Fibroblast of skin of right biceps (primary cell): ENCODE data around the gene BAZ1B.
"Not testable (repeated sequence)": the region's sequence is repeated elsewhere in the genome, so short reads cannot be mapped to it uniquely, and the experiment has no call there.

Experiments
- DNase-seq: peaks from one replicate; pipeline ENCODE4 v3.0.0-alpha.2; 2013

BAZ1B gene

GRCh38 chr7:73489976-73490375 is 32.1 kb downstream of the BAZ1B start:
- no peak for DNase-seq

GRCh38 chr7:73487486-73487885 is 34.6 kb downstream of the BAZ1B start:
- DNase-seq: no peak

- no peak for DNase-seq
Measured at GRCh38 chr7:73483171-73483570, 38.9 kb downstream of the BAZ1B start.

GRCh38 chr7:73482746-73483145 is 39.3 kb downstream of the BAZ1B start:
- DNase-seq: no peak

GRCh38 chr7:73481521-73481920 is 40.6 kb downstream of the BAZ1B start:
- not testable (repeated sequence) for DNase-seq

GRCh38 chr7:73478549-73478948 is 43.5 kb downstream of the BAZ1B start:
- no peak for DNase-seq

- no peak for DNase-seq
Measured at GRCh38 chr7:73477376-73477775, 44.7 kb downstream of the BAZ1B start.

GRCh38 chr7:73470208-73470607 is 51.9 kb downstream of the BAZ1B start:
- DNase-seq: no peak

- not testable (repeated sequence) for DNase-seq
Measured at GRCh38 chr7:73467046-73467445, 55.0 kb downstream of the BAZ1B start.

- DNase-seq: no peak
Measured at GRCh38 chr7:73466112-73466511, 56.0 kb downstream of the BAZ1B start.

GRCh38 chr7:73463966-73464365 is 58.1 kb downstream of the BAZ1B start:
- DNase-seq: no peak

GRCh38 chr7:73463260-73463659 is 58.8 kb downstream of the BAZ1B start:
- no peak for DNase-seq

GRCh38 chr7:73461782-73462285 is 60.3 kb downstream of the BAZ1B start:
- no peak for DNase-seq

- no peak for DNase-seq
Measured at GRCh38 chr7:73454424-73454823, 67.7 kb downstream of the BAZ1B start.

GRCh38 chr7:73452999-73453635 is 69.0 kb downstream of the BAZ1B start:
- no peak for DNase-seq

- DNase-seq: peak; percentile 47
Measured at GRCh38 chr7:73451780-73452398, 70.2 kb downstream of the BAZ1B start.

- DNase-seq: no peak
Measured at GRCh38 chr7:73449422-73449821, 72.7 kb downstream of the BAZ1B start.

- no peak for DNase-seq
Measured at GRCh38 chr7:73448609-73449008, 73.5 kb downstream of the BAZ1B start.

GRCh38 chr7:73447121-73447733 is 74.9 kb downstream of the BAZ1B start:
- no peak for DNase-seq

- DNase-seq: no peak
Measured at GRCh38 chr7:73446682-73447081, 75.4 kb downstream of the BAZ1B start.

- DNase-seq: no peak
Measured at GRCh38 chr7:73443548-73444255, 78.4 kb downstream of the BAZ1B start.

GRCh38 chr7:73442903-73443500 is 79.1 kb downstream of the BAZ1B start:
- DNase-seq: no peak

- no peak for DNase-seq
Measured at GRCh38 chr7:73442222-73442902, 79.7 kb downstream of the BAZ1B start.
